Fibroblast of pulmonary artery (primary cell): ENCODE data around the gene PDPK1.

Experiments used
- DNase-seq: peaks from one replicate; pipeline ENCODE4 v3.0.0-alpha.2; 2010; ENCODE audit warnings: low read depth
- H3K4me3 ChIP-seq: replicated peaks from 2 replicates; pipeline ENCODE4 v1.5.1; 2011; ENCODE audit warnings: low read depth, mild to moderate bottlenecking, control low read depth, low read length, moderate library complexity
- CTCF ChIP-seq: IDR thresholded peaks from 2 replicates; pipeline ENCODE4 v1.5.1; 2011; ENCODE audit warnings: mild to moderate bottlenecking, control low read depth, low read length, inconsistent platforms; ENCODE audit errors: missing control alignments

Gene PDPK1

GRCh38 chr16:2527071-2527783, 10.6 kb upstream of the PDPK1 start:
- no peak overlapping the region for H3K4me3 ChIP-seq
- DNase-seq: no peak
- TF ChIP-seq CTCF: no peak

- DNase-seq: no peak
- TF ChIP-seq CTCF: no peak
- no peak overlapping the region for H3K4me3 ChIP-seq
These were observed 10.1 kb upstream of the PDPK1 start for GRCh38 chr16:2527784-2528100.

GRCh38 chr16:2528161-2529060, 9.4 kb upstream of the PDPK1 start:
- no peak overlapping the region for H3K4me3 ChIP-seq
- no peak for DNase-seq
- TF ChIP-seq CTCF: no peak

GRCh38 chr16:2529061-2529931, 8.5 kb upstream of the PDPK1 start:
- DNase-seq: no peak
- no peak for TF ChIP-seq CTCF
- H3K4me3 ChIP-seq: no peak overlapping the region

- no peak overlapping the region for H3K4me3 ChIP-seq
- DNase-seq: no peak
- TF ChIP-seq CTCF: no peak
These were observed 7.7 kb upstream of the PDPK1 start for GRCh38 chr16:2529961-2530628.

GRCh38 chr16:2530629-2531318, 7.0 kb upstream of the PDPK1 start:
- no peak for DNase-seq
- H3K4me3 ChIP-seq: no peak overlapping the region
- no peak for TF ChIP-seq CTCF
